OCI-LY1 (cell line): ENCODE results near the gene FILIP1.

Source experiments
- EZH2 ChIP-seq: fragments of 200-600 bp; sonication (generic), shearing (Covaris generic); IDR thresholded peaks from 2 replicates; pipeline ENCODE4 v1.8.0; 2017; ENCODE audit warnings: borderline replicate concordance, mixed run types, mild to moderate bottlenecking, antibody characterized with exemption, low read length, moderate library complexity, mixed read lengths
- TF ChIP-seq, protein P1 (sequence below): fragments of 200-600 bp; sonication (generic), shearing (Covaris generic); IDR thresholded peaks from 2 replicates; pipeline ENCODE4 v1.5.1; 2017; ENCODE audit warnings: mild to moderate bottlenecking, antibody characterized with exemption, low read length, moderate library complexity, mixed read lengths

DNA sequence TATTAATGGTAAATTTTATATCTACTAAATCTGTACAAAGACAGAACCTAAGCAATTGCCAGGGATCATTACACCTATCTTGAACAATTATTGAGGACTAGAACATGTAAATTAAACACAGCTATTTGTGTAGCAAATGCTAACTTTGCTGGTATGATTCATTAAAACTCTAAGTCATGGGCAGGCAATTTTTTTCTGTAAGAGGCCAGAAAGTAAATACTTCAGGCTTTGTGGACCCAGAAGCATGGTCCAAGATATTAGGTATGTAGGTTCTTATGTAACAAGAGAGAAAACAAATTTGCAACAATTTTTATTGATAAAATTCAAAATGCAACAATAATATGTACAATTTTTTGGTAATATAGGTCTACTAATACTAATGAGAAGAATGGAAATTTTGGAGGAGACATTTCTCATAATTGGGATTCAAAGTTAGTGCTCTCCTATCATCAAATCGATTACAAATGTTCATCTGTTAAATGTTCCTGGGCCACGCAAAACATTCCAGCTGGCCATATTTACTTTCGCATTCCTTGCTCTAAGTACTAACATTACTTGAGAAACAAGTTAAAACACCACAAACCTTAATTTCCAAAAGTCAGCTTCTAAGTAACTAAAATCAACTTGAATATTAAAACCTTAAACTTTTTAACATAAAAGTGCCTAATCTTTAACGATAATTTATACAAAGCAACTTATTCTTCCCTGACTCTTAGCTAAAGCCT, 213.3 kb downstream of the FILIP1 start:
- TF ChIP-seq, protein P1, sequence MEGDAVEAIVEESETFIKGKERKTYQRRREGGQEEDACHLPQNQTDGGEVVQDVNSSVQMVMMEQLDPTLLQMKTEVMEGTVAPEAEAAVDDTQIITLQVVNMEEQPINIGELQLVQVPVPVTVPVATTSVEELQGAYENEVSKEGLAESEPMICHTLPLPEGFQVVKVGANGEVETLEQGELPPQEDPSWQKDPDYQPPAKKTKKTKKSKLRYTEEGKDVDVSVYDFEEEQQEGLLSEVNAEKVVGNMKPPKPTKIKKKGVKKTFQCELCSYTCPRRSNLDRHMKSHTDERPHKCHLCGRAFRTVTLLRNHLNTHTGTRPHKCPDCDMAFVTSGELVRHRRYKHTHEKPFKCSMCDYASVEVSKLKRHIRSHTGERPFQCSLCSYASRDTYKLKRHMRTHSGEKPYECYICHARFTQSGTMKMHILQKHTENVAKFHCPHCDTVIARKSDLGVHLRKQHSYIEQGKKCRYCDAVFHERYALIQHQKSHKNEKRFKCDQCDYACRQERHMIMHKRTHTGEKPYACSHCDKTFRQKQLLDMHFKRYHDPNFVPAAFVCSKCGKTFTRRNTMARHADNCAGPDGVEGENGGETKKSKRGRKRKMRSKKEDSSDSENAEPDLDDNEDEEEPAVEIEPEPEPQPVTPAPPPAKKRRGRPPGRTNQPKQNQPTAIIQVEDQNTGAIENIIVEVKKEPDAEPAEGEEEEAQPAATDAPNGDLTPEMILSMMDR: no peak
- TF ChIP-seq EZH2: no peak
